GM12874 (cell line): Measurements from ENCODE around the gene IL18R1.

Experiments used
- TF ChIP-seq, protein P1 (sequence below): IDR thresholded peaks from 2 replicates; pipeline ENCODE4 v1.5.1; 2011; ENCODE audit warnings: low read depth, mild to moderate bottlenecking, control low read depth, low read length, moderate library complexity; ENCODE audit not compliant: insufficient read depth

IL18R1 gene

DNA sequence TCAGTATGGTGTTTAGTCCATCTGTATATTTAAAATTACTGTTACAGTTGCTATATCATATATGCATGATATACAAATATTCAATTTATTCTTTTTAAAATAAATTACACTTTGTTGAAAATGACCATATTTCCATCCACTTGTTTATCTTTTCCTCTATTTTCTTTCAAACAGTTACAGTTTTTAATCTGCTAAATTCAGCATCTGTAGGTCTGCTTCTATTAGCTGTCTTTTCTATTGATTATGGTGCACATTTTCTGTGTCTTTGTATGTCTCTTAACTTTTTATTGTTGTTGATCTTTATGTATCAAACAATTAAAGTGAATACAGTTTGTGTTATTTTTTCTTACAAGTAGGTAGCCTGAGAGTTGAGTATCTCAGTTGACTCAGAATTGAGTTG, 28.1 kb downstream of the IL18R1 start:
- TF ChIP-seq, protein P1, sequence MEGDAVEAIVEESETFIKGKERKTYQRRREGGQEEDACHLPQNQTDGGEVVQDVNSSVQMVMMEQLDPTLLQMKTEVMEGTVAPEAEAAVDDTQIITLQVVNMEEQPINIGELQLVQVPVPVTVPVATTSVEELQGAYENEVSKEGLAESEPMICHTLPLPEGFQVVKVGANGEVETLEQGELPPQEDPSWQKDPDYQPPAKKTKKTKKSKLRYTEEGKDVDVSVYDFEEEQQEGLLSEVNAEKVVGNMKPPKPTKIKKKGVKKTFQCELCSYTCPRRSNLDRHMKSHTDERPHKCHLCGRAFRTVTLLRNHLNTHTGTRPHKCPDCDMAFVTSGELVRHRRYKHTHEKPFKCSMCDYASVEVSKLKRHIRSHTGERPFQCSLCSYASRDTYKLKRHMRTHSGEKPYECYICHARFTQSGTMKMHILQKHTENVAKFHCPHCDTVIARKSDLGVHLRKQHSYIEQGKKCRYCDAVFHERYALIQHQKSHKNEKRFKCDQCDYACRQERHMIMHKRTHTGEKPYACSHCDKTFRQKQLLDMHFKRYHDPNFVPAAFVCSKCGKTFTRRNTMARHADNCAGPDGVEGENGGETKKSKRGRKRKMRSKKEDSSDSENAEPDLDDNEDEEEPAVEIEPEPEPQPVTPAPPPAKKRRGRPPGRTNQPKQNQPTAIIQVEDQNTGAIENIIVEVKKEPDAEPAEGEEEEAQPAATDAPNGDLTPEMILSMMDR = no peak

DNA sequence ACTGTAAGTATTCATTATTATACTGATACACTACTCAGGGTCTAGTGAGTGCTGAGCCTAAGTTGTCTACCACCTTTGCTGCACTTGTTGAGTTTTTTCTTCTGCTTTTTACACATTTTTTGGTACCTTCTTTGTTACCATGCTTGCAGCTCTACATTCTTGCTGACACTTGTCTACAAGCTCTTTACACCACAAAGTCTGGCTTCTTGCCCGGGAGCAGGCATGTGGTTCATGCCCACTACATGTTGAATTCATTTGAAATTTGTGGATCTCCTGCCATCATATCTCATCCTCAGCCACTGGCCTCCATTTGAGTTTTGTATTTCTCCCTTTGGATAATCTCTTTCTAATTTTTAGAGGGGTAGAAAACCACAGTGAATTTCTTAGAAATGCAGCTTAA, 29.9 kb downstream of the IL18R1 start:
- TF ChIP-seq, protein P1 = no peak

DNA sequence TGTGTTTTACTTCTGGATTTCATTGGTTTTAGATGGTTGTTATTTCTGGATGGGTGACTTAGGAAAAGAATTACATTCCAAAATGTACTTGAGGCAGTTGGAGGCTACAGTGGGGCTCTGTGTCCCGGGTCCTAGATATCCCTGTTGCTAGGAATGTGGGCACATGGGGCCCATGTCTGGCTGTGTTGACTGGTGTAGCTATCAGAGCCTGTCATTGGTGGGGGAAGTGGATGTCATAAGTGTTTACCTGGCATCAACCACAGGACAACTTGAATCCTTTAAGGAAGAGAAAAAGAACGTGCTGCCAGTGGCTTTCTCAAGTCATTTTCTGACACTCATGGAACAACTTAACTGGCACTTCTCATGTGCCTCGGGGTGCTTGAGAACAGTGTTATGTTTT, 30.4 kb downstream of the IL18R1 start:
- TF ChIP-seq, protein P1 = no peak

DNA sequence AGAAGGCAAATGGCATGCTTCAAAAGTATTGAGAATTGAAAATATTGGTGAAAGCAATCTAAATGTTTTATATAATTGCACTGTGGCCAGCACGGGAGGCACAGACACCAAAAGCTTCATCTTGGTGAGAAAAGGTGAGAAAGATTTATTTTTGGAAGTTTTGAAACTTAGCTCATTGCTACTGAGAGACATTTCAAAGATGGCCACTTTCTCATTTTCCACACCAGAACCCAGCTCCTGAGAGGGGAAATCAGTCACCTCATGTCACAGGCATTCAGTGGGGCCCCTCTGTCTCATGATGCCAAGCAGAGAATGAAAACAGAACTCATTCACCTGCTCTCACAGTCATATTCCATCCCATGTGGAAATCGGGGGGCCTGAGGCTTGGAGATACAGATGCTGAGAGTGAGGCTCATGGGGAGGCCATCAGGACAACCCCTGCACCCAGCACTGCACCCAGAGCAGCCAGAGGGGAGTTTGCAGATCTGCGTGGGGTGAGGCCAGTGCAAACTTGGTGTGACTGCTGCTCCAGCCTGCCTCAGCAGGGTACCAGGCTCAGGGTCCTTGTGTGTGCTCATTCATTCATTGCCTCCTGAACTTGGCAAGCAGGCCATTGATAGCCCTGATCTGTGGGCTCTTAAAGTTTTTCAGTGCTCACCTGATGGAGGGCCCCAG, 31.4 kb downstream of the IL18R1 start:
- TF ChIP-seq, protein P1 = no peak

DNA sequence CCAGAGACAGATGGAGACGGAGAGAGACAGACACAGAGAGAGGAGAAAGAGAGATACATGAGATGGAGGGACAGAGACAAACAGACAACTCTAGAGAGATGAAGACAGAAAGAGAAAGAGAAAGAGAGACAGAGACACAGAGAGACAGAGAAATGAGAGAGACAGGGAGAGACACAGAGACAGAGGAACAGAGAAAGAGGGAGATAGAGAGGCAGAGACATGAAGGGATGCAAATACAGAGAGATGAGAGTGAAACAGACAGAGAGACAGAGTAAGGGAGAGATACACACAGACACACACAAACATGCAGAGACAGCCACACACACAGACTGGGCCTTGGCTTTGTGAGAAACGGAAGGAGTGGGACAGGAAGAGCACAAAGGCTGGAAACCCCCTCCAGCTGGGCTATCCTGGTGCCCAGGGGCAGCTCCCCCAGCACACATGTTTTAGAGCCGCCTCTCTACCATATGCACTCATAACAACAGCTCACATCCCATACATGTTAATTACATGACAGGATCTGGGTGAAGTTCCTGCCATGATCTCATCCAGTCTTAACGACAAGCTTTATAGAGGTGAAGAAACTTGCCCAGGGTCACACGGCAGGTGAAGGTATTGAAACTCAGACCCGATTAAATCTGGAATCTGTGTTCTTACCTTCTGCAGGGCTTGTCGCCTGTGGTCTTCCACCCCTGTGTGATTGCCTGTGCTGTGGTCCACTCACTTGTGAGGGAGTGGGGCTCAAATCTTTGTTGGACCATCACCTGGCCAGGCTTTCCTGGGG, 32.4 kb downstream of the IL18R1 start:
- TF ChIP-seq, protein P1 = no peak

DNA sequence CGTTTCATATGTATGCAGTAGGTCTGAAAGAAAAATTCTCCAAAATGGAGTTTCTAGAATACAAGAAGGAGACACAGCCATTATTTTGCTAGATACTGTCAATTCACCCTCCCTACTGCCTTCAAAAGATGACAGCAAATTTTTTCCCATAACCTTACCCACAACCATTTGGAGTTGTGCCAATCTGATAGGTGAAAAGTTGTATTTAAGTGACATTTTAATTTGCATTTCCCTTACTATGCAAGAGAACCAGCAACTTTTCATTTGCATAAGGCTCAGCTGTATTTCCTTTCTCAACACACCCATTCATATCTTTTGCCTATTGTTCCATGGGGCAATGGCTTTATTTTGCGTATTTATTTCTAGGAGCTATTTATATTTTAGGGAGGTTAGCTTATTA, 36.0 kb downstream of the IL18R1 start:
- TF ChIP-seq, protein P1 = no peak

DNA sequence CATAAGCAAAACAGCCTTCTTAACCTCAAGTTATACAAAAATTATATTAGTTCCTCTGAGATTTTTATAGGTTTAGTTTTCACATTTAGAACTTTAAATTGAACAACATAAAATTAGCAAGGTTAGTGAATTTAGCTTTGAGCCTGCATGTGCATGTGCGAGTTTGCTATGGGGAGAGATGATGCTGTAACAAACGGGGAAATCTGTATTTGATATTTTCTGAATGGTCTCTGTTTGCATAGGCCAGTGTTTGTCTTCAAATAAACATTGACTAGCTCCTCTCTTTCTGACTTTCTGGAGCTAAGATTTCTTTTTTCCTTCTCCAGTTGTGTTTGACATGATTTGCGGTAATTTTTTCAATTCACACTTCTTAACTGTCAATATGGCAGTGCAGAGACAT, 36.5 kb downstream of the IL18R1 start:
- TF ChIP-seq, protein P1 = no peak
